Transverse colon (tissue), 4 donors: ENCODE measurements around the gene EML6.

Experiments used
- EP300 ChIP-seq: sonication (generic); formaldehyde crosslinking; IDR thresholded peaks from one replicate; pipeline ENCODE4 v1.6.1; 2017; ENCODE audit warnings: antibody characterized with exemption, low read depth
- POLR2A ChIP-seq: fragments of 450-650 bp; IDR thresholded peaks from one replicate; pipeline ENCODE4 v1.6.1; 2016; ENCODE audit warnings: antibody characterized with exemption, mild to moderate bottlenecking, moderate library complexity
- POLR2AphosphoS5 ChIP-seq, 3 donors: sonication (generic); formaldehyde crosslinking; IDR thresholded peaks; one replicate each; pipeline ENCODE4 v1.6.1; 2016; ENCODE audit warnings: antibody characterized with exemption in 3 of 3
- TF ChIP-seq, protein P1 (sequence below), 5 experiments: fragments of 200-600 bp in 3 of 5; fragments of 450-650 bp in 2 of 5; sonication (generic) in 3 of 5; IDR thresholded peaks; 1 replicate in 2 of 5; 2 replicates in 3 of 5; pipeline ENCODE4 v1.5.1; 2016 to 2017; ENCODE audit warnings: antibody characterized with exemption in 5 of 5, inconsistent platforms in 3 of 5, mild to moderate bottlenecking in 2 of 5, moderate library complexity in 1 of 5

DNA sequence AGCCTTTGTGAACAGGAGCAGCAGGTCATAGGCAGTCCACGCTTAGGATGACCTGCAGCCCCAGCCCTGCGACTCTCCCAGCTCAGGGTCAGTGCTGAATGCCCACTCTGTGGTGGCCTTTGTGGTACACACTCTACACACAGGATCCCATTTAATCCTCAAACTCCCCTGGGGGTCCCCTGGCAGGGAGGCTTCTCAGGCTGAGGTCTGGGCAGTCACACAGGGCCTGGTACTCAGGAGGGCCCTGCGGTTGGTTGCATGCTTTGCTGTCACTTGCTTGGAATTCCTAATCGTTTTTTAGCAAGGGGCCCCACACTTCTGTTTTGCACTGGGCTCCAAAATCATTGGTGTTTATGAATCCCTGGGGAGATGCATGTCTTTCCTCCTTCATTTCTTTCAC is 113.0 kb downstream of the EML6 start:
- TF ChIP-seq POLR2A (no peak), EP300 (no peak), POLR2AphosphoS5 (IDR thresholded peaks at IDR 0.05) (no peak)
- TF ChIP-seq, protein P1, sequence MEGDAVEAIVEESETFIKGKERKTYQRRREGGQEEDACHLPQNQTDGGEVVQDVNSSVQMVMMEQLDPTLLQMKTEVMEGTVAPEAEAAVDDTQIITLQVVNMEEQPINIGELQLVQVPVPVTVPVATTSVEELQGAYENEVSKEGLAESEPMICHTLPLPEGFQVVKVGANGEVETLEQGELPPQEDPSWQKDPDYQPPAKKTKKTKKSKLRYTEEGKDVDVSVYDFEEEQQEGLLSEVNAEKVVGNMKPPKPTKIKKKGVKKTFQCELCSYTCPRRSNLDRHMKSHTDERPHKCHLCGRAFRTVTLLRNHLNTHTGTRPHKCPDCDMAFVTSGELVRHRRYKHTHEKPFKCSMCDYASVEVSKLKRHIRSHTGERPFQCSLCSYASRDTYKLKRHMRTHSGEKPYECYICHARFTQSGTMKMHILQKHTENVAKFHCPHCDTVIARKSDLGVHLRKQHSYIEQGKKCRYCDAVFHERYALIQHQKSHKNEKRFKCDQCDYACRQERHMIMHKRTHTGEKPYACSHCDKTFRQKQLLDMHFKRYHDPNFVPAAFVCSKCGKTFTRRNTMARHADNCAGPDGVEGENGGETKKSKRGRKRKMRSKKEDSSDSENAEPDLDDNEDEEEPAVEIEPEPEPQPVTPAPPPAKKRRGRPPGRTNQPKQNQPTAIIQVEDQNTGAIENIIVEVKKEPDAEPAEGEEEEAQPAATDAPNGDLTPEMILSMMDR (IDR thresholded peaks at IDR 0.05): no peak
